Measurements from ENCODE around the gene DPH1.

Gene DPH1

DNA sequence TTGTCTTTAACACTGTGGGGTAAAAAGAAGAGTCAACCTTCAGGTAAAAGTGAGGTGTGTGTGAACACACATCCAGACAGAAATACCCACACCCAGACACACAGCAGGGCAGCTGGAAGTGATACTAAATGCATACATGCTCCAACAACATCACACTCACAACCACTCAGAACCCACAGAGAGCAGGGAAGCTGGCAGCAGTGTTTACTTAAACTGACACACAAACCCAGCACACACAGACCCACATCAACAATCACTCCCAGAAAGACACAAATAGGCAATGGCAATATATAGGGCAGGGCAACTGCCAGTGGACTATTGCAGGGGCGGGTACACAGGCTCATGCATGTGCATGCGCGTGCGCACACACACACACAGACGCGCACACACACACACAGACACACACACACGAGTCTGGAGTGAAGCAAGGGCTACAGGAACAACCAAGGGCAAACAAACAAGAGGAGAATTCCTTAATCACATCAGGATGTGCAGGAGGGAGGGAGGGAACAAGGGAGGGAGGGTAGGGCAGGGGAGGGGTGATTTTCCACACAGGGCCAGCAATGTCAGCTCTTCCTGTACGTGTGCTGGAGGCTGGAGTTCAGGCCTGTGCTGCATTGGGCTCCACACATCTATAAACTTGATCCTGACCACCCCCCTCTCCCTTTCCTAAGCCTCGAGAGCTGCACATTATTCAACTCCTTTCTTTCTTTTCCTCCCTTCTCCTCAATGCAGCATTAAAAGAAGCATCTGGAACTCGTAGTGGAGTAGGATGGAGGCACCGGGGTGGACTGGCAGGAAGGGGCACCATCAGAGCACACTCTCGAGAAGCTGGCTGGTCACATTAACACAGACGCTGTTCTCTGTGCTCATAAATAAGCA is 55.1 kb downstream of the DPH1 start:
- DNase-seq = no peak

DNA sequence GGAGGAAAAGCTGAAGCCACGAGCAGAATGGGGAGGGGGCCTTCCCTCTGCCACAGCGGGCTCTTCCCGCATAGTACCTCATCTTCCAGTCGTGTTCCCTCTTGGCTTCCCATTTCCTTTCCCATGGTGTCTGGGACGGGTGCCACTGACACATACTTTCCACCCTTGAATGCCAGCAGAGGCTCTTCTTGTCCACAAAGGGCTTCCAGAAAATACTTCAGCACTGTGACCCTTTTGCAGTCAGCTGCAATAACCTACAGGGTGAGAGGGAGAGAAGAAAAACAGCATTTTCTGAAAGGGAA is 55.6 kb downstream of the DPH1 start:
- no peak for DNase-seq

DNA sequence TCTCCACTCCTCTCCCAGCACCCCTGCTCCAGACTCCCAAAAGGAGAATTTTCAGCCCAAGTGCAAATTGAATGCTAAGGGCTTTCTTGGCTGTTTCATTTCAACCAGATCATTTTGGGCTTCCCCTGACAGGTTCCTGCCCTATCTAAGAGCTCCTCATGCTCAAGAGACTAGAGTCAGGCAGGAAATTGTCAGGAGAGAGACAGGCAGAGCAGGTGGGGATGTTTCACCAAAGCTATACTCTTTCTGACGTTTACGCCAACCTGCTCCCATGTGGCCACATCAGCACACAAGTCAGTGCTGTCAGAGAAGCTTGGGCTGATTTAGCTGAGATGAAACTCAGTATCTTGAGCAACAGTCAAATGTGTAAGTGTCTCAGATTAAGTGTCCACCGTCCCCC is 56.4 kb downstream of the DPH1 start:
- no peak for DNase-seq

DNA sequence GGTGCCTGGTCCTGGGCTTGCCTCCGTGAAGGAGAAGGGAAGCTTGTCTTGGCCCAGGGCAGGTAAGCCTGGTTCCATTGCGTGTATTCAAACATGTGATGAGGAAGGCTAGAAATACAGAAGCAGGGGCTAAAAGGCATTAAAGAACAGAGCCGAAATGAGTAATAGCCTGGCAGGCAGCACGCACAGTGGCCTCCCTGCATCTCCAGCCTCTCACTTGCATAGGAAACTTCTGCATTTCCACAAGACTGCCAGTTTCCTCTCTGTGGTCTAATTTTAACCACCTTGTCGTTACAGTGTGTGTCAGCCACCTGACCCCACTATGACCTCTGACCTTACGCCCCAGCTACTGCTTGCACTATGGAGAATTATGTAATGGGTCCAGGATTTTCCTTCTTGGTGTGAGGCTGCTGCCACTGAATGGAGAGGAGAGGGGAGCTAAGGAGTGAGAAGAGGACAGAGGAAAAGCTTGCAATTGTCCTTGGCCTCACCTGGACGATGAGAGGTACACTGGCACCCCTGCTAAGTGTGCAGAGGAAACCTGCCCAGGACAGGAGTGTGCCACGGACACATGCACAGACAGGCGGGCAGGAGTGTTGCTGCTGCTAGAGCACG is 57.8 kb downstream of the DPH1 start:
- DNase-seq = no peak

DNA sequence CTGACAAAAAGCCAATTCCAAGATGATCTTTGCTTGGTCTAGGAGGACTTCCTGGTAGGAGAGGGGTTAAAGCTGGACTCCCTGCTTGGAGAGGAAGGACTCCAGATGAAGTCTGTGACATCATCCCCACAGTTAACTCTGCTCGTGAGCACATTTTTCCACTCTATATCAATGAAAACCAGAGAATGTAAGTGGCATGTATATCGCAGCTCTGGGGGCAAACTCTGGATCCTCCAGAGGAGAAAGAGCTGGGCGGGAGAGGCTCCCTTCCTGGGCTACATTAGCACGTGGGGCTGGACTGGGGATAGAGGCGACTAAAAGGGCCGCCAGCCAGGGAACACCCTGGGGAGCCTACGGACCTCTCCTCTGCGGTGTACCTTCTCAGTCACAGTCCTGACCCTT is 59.1 kb downstream of the DPH1 start:
- DNase-seq = no peak

DNA sequence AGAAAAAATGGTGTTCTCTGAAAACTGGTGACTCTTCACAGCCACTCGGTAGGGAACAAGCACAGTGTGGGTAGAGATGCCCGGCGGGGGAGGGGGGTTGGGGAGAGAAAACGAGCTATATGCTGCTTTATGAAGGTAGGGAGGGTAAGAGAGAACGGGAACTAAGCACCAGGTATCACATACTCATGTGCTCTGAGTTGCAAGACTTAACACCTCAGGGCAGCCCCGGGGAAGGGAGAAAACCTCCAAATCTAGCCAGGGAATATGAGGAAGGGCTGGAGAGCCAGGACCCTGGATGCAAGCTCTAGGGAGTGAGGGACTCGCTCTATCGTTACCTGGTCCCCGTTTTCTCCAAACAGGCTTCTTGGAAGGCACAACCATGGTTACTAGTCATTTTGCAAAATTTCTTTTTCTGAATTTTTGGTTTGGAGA is 60.3 kb downstream of the DPH1 start:
- DNase-seq = no peak

DNA sequence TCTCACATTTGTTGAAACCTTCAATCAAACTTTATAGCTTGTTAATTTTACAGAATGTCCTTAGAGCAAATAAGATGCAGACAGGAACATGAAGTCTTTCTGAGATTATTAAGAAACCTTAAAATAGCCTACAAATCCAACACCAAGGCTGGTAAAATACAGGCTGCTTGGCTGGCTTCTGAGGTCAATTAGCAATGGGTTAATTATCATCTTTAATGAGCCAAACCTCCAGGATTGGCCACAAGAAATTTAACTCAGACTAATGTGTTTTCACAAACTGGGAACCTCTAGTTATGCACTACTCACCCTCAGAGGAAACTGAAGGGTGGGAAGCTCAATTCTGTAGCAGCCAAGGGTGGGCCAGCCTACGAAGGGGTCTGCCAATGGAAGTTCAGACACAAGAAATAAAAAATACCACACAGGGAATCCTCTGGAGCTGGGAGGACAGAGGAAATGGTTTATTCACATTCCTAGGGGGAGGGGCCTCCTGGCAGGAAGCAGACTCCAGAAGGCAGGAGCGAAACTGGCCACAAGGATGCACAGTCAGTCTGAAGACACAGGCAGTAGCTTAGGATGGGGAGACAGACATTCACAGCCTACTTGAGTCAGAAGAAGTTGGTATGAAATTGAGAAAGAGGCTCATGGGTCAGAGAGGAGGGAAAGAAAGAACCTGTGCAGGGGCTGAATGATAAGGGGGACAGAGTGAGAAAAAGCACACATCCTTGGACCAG is 61.0 kb downstream of the DPH1 start:
- DNase-seq = no peak

DNA sequence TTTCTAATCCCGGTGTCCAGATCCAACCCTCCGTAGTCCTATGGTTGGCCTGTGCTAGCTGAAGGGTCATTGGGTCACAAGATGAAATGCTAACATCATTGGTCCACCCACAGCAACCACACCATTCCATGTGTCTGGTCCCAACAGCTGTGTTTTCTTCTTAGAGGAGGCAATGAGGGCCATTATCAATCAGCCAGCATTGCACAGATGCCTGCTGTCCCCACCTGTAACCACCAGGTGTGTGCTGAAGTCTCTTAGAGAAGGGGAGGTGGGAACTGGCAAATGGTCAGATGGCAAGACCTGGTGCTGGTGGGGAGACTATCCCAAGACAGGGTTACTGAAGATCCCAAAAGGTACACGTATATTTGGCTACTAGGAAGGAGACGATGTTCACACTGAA is 62.3 kb downstream of the DPH1 start:
- DNase-seq = no peak

DNA sequence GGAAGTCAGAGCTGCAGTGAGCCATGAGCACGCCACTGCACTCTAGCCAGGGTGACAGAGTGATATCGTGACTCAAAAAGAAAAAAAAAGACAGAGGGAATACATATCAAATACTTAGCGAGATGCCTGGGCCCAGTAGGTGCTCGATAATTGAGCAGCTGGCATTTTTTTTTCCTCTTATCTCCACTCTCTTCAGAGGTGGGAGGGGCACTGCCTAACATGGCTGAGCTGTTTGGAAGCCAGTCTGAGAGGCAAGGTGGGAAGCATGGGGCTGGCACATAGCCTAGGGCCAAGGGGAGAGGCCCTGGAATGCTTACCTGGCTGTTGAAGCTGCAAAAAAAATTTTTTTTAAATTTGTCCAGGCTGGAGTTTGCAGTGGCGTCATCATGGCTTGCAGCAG is 63.4 kb downstream of the DPH1 start:
- no peak for DNase-seq
